Gastrocnemius medialis (tissue), 4 donors: ENCODE data around the gene PHTF2. TPM values are rescaled to one million over a fixed set of nuclear protein-coding genes. Genes with fewer than 3 reads are reported as not detected.

Source experiments
- ATAC-seq, 2 donors: fragments of 150-250 bp; one replicate each; pipeline ENCODE4 v1.9.1; 2016
- DNase-seq, 2 donors: peaks; one replicate each; pipeline ENCODE4 v3.0.0-alpha.2; 2019
- H3K27ac ChIP-seq, 4 donors: fragments of 200-600 bp; sonication (generic); 1 replicate in 1 of 4; 2 replicates in 3 of 4; pipeline ENCODE4 v1.5.1; 2016 to 2018; ENCODE audit warnings: mild to moderate bottlenecking in 2 of 4, moderate library complexity in 1 of 4
- H3K27me3 ChIP-seq, 3 donors: fragments of 200-600 bp; sonication (generic) in 2 of 3; 1 replicate in 1 of 3; 2 replicates in 2 of 3; pipeline versions ENCODE4 v1.5.1 to v1.6.0; 2016 to 2019; ENCODE audit warnings: mild to moderate bottlenecking in 1 of 3, moderate library complexity in 1 of 3
- H3K36me3 ChIP-seq, 2 donors: fragments of 200-600 bp; sonication (generic) in 1 of 2; one replicate each; pipeline ENCODE4 v1.5.1; 2017 to 2018
- H3K4me1 ChIP-seq, 2 donors: fragments of 200-600 bp; sonication (generic) in 1 of 2; one replicate each; pipeline ENCODE4 v1.5.1; 2016 to 2017; ENCODE audit warnings: mild to moderate bottlenecking in 2 of 2
- H3K4me3 ChIP-seq, 4 donors: fragments of 200-600 bp; sonication (generic) in 3 of 4; 1 replicate in 1 of 4; 2 replicates in 3 of 4; pipeline ENCODE4 v1.5.1; 2016 to 2019; ENCODE audit warnings: mild to moderate bottlenecking in 2 of 4
- H3K9me3 ChIP-seq, 3 donors: fragments of 200-600 bp; sonication (generic) in 2 of 3; 1 replicate in 1 of 3; 2 replicates in 2 of 3; pipeline ENCODE4 v1.5.1; 2016 to 2019
- CTCF ChIP-seq, 5 experiments: fragments of 450-650 bp in 3 of 5; fragments of 200-600 bp in 2 of 5; sonication (generic) in 2 of 5; IDR thresholded peaks in 4 of 5; conservative IDR thresholded peaks in 1 of 5; 1 replicate in 4 of 5; 2 replicates in 1 of 5; pipeline ENCODE4 v1.5.1; 2016 to 2019; ENCODE audit warnings: antibody characterized with exemption in 5 of 5, mild to moderate bottlenecking in 3 of 5, moderate library complexity in 3 of 5
- POLR2A ChIP-seq, 2 donors: fragments of 450-650 bp; IDR thresholded peaks; one replicate each; pipeline ENCODE4 v1.6.1; 2017; ENCODE audit warnings: antibody characterized with exemption in 2 of 2, mild to moderate bottlenecking in 2 of 2, moderate library complexity in 2 of 2
- in situ Hi-C, 4 donors: fragments of 200-750 bp; cut with MboI; loops; one replicate each; pipeline versions ENCODE4 v1.15.0 to v1.8.0; 2017; ENCODE audit warnings: low sequenced_read_pairs in 4 of 4
- intact Hi-C: fragments of 100-400 bp; cut with DNase I; formaldehyde crosslinking; loops from one replicate; pipeline ENCODE4 v1.15.1; 2023; ENCODE audit warnings: low total_unique reads
- total RNA-seq, 4 donors: library from RNA; depleted of rRNA; stranded (reverse); fragments of >200 nt; gene quantifications; one replicate each; pipeline versions ENCODE4 v1.1.0 to v1.2.3, GENCODE V29; 2016

PHTF2 gene
- total RNA-seq, 4 donors from 2014 or later = 81.2 to 163 (median 108) TPM

GRCh38 chr7:77910124-77910523 is 111.6 kb downstream of the PHTF2 start:
- H3K4me1 ChIP-seq = peaks cover 5 to 13% of the 10 kb centered on the region in 2 donors
- TF ChIP-seq CTCF (IDR thresholded peaks at IDR 0.05 in 4 of 5, conservative IDR thresholded peaks at IDR 0.05 in 1 of 5) (no peak), POLR2A (IDR thresholded peaks at IDR 0.05) (no peak)
- H3K27ac ChIP-seq = no peak overlapping the region
- no peak for DNase-seq
- no peaks in the 10 kb centered on the region for H3K9me3 ChIP-seq
- peaks cover 0 to 14% of the 10 kb centered on the region in 2 donors for H3K36me3 ChIP-seq
- in situ Hi-C loops (loop anchor here in 1 of 4 donors (25.0 kb wide), 1 partner anchor 248 kb away; no protein-coding TSS in a partner anchor), intact Hi-C loops (no loop called here)
- no peak overlapping the region for H3K4me3 ChIP-seq
- ATAC-seq = no peak
- no peaks in the 10 kb centered on the region for H3K27me3 ChIP-seq

- H3K27me3 ChIP-seq = no peaks in the 10 kb centered on the region
- H3K9me3 ChIP-seq = no peaks in the 10 kb centered on the region
- no peak for TF ChIP-seq POLR2A (IDR thresholded peaks at IDR 0.05)
- no peak for TF ChIP-seq CTCF (IDR thresholded peaks at IDR 0.05 in 4 of 5, conservative IDR thresholded peaks at IDR 0.05 in 1 of 5)
- H3K4me3 ChIP-seq = no peak overlapping the region
- intact Hi-C loops (no loop called here), in situ Hi-C loops (loop anchor here in 1 of 4 donors (25.0 kb wide), 1 partner anchor 250 kb away; no protein-coding TSS in a partner anchor)
- DNase-seq (no peak), ATAC-seq (no peak)
- H3K27ac ChIP-seq = peak overlapping the region in 1 of 4 donors; percentile 79
- H3K36me3 ChIP-seq = peaks cover 0 to 14% of the 10 kb centered on the region in 2 donors
- peaks cover 5 to 13% of the 10 kb centered on the region in 2 donors for H3K4me1 ChIP-seq
These were observed 113.7 kb downstream of the PHTF2 start for GRCh38 chr7:77912293-77912692.

GRCh38 chr7:77913977-77914607 is 115.5 kb downstream of the PHTF2 start:
- peak overlapping the region; percentile 71 to 80 (median 76) for H3K27ac ChIP-seq
- ATAC-seq (peak; percentile 94 to 97), DNase-seq (peak; percentile 12 to 48)
- intact Hi-C loops (no loop called here), in situ Hi-C loops (loop anchor here in 1 of 4 donors (25.0 kb wide), 1 partner anchor 252 kb away; no protein-coding TSS in a partner anchor)
- no peaks in the 10 kb centered on the region for H3K9me3 ChIP-seq
- H3K36me3 ChIP-seq = peaks cover 0 to 14% of the 10 kb centered on the region in 2 donors
- H3K27me3 ChIP-seq = no peaks in the 10 kb centered on the region
- no peak for TF ChIP-seq POLR2A (IDR thresholded peaks at IDR 0.05)
- no peak for TF ChIP-seq CTCF (IDR thresholded peaks at IDR 0.05 in 4 of 5, conservative IDR thresholded peaks at IDR 0.05 in 1 of 5)
- no peak overlapping the region for H3K4me3 ChIP-seq
- peaks cover 5 to 13% of the 10 kb centered on the region in 2 donors for H3K4me1 ChIP-seq

GRCh38 chr7:77917500-77918262 is 119.1 kb downstream of the PHTF2 start:
- no peak overlapping the region for H3K4me3 ChIP-seq
- no peak for TF ChIP-seq CTCF (IDR thresholded peaks at IDR 0.05 in 4 of 5, conservative IDR thresholded peaks at IDR 0.05 in 1 of 5)
- no peak for TF ChIP-seq POLR2A (IDR thresholded peaks at IDR 0.05)
- in situ Hi-C loops = loop anchor here in 1 of 4 donors (25.0 kb wide), 1 partner anchor 255 kb away; no protein-coding TSS in a partner anchor
- intact Hi-C loops = no loop called here
- no peak for ATAC-seq
- no peak overlapping the region for H3K27ac ChIP-seq
- H3K36me3 ChIP-seq = peaks cover 0 to 27% of the 10 kb centered on the region in 2 donors
- peaks cover 5 to 13% of the 10 kb centered on the region in 2 donors for H3K4me1 ChIP-seq
- H3K27me3 ChIP-seq = no peaks in the 10 kb centered on the region
- DNase-seq = no peak
- H3K9me3 ChIP-seq = no peaks in the 10 kb centered on the region
